Choroid plexus epithelial cell (primary cell): ENCODE data around the gene FARP1.
A peak's percentile ranks its signal among the peaks of the same experiment; 100 is the strongest.

Source experiments
- DNase-seq: peaks from one replicate; pipeline ENCODE4 v3.0.0-alpha.2; 2010; ENCODE audit warnings: low read depth
- H3K4me3 ChIP-seq: 2 replicates; pipeline ENCODE4 v1.5.1; 2011; ENCODE audit warnings: low read depth, mild to moderate bottlenecking, control low read depth, low read length, moderate library complexity
- TF ChIP-seq, protein P1 (sequence below): conservative IDR thresholded peaks from 2 replicates; pipeline ENCODE4 v1.5.1; 2011; ENCODE audit warnings: low read depth, mild to moderate bottlenecking, control low read depth, inconsistent platforms, low read length, moderate library complexity

Gene FARP1

DNA sequence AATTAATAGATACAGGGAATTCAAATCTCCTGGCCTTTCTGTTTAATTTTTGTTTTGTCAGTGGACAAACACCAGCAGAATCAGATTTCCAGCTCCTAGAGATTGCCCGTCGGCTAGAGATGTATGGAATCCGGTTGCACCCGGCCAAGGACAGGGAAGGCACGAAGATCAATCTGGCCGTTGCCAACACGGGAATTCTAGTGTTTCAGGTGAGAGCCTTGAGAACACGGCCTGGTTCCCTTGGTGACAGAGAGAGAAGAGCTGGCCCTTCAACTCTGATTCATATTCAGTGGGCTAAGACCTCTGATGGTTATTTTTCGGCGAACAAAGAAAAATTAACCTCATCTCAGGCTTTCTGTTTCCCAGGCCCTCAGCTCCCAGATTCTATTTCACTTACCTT lies 242.7 kb downstream of the FARP1 start:
- TF ChIP-seq, protein P1, sequence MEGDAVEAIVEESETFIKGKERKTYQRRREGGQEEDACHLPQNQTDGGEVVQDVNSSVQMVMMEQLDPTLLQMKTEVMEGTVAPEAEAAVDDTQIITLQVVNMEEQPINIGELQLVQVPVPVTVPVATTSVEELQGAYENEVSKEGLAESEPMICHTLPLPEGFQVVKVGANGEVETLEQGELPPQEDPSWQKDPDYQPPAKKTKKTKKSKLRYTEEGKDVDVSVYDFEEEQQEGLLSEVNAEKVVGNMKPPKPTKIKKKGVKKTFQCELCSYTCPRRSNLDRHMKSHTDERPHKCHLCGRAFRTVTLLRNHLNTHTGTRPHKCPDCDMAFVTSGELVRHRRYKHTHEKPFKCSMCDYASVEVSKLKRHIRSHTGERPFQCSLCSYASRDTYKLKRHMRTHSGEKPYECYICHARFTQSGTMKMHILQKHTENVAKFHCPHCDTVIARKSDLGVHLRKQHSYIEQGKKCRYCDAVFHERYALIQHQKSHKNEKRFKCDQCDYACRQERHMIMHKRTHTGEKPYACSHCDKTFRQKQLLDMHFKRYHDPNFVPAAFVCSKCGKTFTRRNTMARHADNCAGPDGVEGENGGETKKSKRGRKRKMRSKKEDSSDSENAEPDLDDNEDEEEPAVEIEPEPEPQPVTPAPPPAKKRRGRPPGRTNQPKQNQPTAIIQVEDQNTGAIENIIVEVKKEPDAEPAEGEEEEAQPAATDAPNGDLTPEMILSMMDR: no peak
- no peak for DNase-seq
- no peak overlapping the region for H3K4me3 ChIP-seq

DNA sequence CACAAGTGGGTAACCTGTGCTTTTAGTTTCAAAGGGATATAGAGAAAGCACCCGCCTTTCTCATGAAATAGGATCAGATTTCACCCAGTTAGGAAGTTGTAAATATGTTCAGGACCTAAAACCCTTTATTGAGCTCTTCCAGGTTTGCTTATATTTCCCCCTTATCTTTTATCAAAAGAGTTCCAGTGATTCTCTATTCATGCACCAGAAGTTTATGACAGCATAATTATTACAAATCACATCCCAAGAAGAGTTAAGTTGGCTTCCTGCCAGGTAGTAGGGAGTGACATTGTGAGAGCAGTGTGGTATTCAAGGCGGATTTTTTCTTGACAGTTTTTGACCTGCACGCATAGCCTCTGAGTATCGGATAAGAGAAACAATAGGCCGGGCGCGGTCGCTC lies 243.7 kb downstream of the FARP1 start:
- TF ChIP-seq, protein P1: no peak
- H3K4me3 ChIP-seq: no peak overlapping the region
- no peak for DNase-seq

DNA sequence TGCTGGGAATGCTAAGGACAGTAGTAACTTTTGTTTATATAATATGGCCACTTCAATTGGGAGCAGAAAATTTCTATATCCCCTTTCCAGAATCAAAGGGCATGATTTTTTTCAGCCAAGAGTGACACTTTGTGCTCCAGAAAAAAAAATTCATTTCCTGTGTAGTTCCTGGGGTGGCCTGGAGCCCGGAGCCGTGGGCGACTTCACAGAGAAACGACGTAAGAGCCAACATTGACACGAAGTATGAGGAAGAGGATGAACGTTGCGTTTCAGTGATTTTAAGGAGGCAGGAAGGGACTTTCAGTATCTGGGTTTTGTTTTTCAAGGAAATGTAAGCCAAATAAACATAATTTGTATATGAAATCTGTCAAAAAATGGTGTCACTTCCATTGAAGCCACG lies 246.4 kb downstream of the FARP1 start:
- DNase-seq: no peak
- TF ChIP-seq, protein P1: no peak

DNA sequence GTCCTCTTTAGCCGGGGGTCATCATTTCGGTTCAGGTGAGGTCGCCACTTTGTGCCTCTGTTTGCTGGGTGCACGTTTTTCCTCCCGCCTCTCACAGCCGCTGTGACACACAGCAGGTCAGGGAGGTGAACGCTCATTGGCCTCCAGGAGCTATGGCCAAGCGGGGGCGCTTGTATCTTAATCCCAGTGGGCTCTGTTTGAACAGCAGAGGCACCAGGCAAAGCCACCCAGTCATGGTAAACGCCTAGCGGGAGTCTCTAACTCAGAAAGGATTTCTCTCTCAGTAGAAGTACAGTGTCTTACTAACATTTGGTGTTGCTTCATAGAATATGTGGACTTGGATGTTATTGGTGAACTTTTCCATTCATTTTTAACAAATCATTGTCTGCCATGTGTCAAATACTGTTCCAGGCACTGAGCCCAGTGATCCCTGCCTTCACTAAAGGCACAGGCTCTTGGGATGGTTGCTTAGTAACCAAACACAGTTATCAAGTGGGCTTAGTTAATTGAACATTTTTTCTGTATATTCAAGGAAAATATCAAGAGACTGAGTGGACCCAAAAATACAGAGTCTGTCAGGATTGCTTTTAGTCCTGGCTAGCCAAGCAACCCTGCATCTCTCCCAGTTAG lies 247.3 kb downstream of the FARP1 start:
- TF ChIP-seq, protein P1: no peak
- peak; percentile 12 for DNase-seq
- H3K4me3 ChIP-seq: no peak overlapping the region

More for the DNA sequence above, 246.4 kb downstream of the FARP1 start:
- no peak overlapping the region for H3K4me3 ChIP-seq

DNA sequence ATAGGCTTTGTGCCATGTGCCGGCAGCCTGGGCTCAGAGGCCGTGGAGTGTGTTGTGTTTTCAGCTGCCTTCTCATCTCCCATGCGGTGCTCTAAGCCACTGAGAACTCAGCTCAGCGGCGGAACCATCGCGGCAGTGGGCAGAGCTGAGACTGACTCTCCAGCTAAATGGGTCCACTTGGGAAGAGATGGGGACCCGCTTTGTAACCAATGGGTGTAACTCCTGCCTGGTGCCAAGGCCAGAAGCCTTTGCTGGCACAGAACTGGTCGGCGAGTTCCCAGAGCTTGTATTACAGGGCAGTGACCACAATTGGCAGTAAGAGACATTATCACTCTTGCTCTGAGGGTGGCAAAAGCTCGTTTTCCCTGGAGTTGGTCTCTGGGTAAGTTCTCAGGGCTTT lies 251.0 kb downstream of the FARP1 start:
- no peak for DNase-seq
- H3K4me3 ChIP-seq: no peak overlapping the region
- TF ChIP-seq, protein P1: no peak

DNA sequence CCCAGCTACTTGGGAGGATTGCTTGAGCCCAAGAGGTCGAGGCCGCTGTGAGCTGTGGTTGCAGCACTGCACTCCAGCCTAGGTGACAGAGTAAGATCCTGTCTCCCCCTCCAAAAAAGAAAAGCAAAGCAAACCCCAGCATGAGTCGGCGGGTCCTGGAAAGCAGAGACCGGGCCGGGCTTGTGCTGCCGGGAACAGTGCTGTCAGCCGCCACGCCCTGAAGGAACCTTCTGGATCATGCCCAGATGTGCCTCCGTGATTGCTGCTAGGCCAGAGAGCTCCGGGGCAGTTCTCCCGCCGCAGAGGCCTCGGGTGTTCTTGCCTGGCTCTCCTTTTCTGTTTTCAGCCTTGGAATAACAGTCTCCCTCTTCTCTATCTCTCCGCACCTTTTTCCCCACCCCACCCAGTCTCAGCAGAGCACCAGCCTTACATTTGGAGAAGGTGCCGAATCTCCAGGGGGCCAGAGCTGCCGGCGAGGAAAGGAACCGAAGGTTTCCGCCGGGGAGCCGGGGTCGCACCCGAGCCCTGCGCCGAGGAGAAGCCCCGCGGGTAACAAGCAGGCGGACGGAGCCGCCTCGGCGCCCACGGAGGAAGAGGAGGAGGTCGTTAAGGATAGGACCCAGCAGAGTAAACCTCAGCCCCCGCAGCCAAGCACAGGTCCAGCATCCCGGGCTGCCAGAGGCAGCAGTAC lies 252.1 kb downstream of the FARP1 start:
- DNase-seq: no peak
- no peak overlapping the region for H3K4me3 ChIP-seq
- TF ChIP-seq, protein P1: no peak
